Measurements from ENCODE around the gene DOCK4.

The DOCK4 gene

DNA sequence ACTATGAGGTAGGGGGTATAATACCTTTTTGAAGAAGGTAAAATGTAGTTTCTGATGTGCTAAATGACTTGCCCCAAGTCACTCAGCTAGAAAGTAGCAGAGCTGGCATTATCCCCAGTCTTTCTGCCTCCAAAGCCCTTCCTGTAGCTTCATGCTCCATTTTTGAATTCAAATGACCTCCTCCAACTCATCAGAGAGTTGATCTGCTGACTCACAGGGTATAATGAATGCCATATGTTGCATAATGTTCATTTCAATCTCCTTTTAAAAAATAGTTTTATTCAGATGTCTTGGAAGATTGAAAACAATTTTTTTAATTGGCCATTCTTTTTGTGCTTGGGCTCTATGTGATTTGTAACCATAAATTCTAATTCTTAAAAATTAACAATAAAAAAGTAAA, 371.1 kb downstream of the DOCK4 start:
- TF ChIP-seq, protein P1, sequence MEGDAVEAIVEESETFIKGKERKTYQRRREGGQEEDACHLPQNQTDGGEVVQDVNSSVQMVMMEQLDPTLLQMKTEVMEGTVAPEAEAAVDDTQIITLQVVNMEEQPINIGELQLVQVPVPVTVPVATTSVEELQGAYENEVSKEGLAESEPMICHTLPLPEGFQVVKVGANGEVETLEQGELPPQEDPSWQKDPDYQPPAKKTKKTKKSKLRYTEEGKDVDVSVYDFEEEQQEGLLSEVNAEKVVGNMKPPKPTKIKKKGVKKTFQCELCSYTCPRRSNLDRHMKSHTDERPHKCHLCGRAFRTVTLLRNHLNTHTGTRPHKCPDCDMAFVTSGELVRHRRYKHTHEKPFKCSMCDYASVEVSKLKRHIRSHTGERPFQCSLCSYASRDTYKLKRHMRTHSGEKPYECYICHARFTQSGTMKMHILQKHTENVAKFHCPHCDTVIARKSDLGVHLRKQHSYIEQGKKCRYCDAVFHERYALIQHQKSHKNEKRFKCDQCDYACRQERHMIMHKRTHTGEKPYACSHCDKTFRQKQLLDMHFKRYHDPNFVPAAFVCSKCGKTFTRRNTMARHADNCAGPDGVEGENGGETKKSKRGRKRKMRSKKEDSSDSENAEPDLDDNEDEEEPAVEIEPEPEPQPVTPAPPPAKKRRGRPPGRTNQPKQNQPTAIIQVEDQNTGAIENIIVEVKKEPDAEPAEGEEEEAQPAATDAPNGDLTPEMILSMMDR (IDR thresholded peaks at IDR 0.05; ENCODE audit: extremely low read depth, insufficient read depth, missing control alignments): no peak
- in situ Hi-C loops (cut with MboI; ENCODE audit: low pct_unique_long_range_greater_than_20kb, low sequenced_read_pairs, unreplicated experiment): no loop called here
- no peak for DNase-seq (ENCODE audit: low spot score)

DNA sequence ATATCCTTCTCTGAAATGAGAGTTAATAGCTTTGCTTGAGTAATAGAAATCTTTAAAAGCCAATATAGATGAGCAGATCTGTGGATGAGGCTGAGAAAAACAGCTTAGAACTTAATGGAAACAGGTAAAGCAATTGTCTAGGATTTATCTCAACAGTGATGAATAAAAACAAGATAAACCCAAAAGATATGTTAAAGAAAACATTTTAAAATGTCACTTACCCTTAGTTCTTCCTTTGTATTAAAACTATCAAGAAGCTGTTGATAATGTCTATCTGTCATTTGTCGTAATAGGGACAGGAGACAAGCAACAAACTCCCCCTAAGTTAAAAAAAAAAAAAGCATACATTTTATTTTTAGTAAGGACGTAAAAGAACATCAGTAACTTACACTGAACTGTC, 371.8 kb downstream of the DOCK4 start:
- in situ Hi-C loops (cut with MboI; ENCODE audit: low pct_unique_long_range_greater_than_20kb, low sequenced_read_pairs, unreplicated experiment): no loop called here
- DNase-seq (ENCODE audit: low spot score): no peak
- TF ChIP-seq, protein P1 (IDR thresholded peaks at IDR 0.05; ENCODE audit: extremely low read depth, insufficient read depth, missing control alignments): no peak

DNA sequence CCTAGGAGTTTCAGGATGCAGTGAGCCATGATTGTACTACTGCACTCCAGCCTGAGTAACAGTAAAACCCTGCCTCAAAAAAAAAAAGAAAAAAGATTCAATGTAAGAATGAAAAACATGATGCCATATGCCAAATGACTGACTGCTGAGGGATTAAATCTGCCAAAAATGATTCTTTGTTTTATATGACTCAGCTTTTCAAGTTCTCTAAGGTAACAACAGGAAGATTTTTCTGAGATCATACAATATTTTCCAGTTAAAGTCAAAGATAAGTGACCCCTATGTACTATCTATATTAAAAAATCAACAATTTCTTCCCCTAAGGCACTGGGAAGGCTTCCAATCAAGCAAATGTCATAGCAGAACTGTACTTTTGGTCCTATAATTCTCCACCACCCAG, 372.7 kb downstream of the DOCK4 start:
- TF ChIP-seq, protein P1 (IDR thresholded peaks at IDR 0.05; ENCODE audit: extremely low read depth, insufficient read depth, missing control alignments): no peak
- in situ Hi-C loops (cut with MboI; ENCODE audit: low pct_unique_long_range_greater_than_20kb, low sequenced_read_pairs, unreplicated experiment): no loop called here
- no peak for DNase-seq (ENCODE audit: low spot score)

DNA sequence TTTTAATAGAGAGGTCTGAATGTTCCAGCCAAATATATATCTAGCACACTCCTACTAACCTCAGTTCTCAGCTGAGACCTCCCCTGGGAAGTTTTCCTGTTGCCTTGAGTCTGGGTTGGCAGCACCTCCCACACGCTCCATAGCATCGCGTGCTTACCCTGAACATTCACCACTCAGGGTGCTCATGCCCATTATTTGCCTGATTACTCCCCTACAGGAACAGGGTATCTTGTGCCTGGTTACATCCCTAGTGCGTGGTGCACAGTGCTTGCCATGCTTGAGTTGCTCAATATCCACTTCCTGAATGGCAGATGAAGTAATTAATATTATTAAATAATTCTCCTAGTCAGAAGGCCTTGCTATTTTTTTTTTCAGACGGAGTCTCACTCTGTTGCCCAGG, 374.0 kb downstream of the DOCK4 start:
- in situ Hi-C loops (cut with MboI; ENCODE audit: low pct_unique_long_range_greater_than_20kb, low sequenced_read_pairs, unreplicated experiment): no loop called here
- no peak for DNase-seq (ENCODE audit: low spot score)
- TF ChIP-seq, protein P1 (IDR thresholded peaks at IDR 0.05; ENCODE audit: extremely low read depth, insufficient read depth, missing control alignments): no peak

DNA sequence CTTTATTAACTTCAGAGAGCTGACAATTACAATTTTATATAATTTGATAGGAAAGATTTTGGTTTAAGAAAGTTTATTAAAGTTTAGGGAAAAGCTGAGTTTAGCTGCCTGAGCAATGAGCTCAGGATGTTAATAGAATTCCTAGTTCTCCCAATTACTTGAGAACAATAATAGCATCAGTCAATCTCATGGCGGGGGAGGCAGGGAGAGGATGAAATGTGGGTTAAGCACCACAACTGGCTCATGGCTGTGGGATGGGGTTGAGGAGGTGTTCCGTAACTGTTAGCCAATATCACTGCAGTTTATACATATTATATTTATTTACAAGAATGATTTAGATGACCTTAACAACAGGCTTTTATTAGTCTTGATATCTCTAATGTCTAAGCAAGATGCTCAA, 377.0 kb downstream of the DOCK4 start:
- DNase-seq (ENCODE audit: low spot score): no peak
- in situ Hi-C loops (cut with MboI; ENCODE audit: low pct_unique_long_range_greater_than_20kb, low sequenced_read_pairs, unreplicated experiment): no loop called here
- TF ChIP-seq, protein P1 (IDR thresholded peaks at IDR 0.05; ENCODE audit: extremely low read depth, insufficient read depth, missing control alignments): no peak

DNA sequence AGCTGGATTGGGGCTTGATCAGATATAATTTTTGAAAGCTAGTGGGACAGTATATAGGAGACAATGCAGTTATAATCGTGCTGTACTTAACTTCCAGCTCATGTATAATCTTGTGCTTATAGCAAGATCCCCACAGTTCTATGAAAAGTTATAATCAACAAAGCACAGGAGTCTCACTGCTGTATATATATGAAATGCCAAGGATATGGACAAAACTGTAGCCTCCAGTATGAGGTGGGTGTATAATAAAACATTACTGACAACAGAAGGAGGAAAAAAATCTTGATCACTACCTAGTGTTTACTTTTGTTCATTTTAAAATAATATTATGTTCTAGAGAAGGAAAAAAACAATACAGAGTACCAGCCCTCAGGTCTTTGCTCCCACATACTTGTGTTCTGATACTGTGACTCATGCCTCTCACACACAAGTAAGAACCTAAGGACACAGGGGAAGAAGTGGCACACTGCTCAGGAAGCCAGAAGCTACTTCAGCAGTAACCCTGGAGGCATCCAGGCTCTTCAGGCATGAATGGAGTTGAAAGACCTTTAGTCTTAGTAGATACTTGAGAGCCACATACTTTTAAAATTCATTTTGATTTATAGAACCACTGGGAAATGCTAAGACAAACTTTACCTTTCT, 378.2 kb downstream of the DOCK4 start:
- in situ Hi-C loops (cut with MboI; ENCODE audit: low pct_unique_long_range_greater_than_20kb, low sequenced_read_pairs, unreplicated experiment): no loop called here
- no peak for DNase-seq (ENCODE audit: low spot score)
- TF ChIP-seq, protein P1 (IDR thresholded peaks at IDR 0.05; ENCODE audit: extremely low read depth, insufficient read depth, missing control alignments): no peak

Measured in GM13977 (cell line).